Right lung (tissue), 5 donors: ENCODE measurements around the gene PAX3. TPM values are rescaled to one million over a fixed set of nuclear protein-coding genes. Genes with fewer than 3 reads are reported as not detected.

Source experiments
- DNase-seq, 2 donors: peaks; one replicate each; pipeline ENCODE4 v3.0.0-alpha.2; 2013
- polyA plus RNA-seq, 5 donors: library from polyadenylated mRNA; unstranded; fragments of 120-200 nt; gene quantifications; one replicate each; pipeline versions ENCODE4 v1.2.1 to v1.2.3, GENCODE V29; 2013; ENCODE audit warnings: inconsistent platforms in 1 of 5, low replicate concordance in 1 of 5; ENCODE audit not compliant: insufficient read length in 5 of 5, insufficient read depth in 1 of 5

The PAX3 gene
- polyA plus RNA-seq, 5 donors = 0.13 to 0.14 TPM; not detected in 3

- DNase-seq = no peak
These were observed 12.0 kb upstream of the PAX3 start for GRCh38 chr2:222310747-222311318.

- DNase-seq = no peak
These were observed 11.0 kb upstream of the PAX3 start for GRCh38 chr2:222309766-222310165.

GRCh38 chr2:222309361-222309760 lies 10.6 kb upstream of the PAX3 start:
- DNase-seq = no peak

- no peak for DNase-seq
These were observed 9.4 kb upstream of the PAX3 start for GRCh38 chr2:222307978-222308730.

DNA sequence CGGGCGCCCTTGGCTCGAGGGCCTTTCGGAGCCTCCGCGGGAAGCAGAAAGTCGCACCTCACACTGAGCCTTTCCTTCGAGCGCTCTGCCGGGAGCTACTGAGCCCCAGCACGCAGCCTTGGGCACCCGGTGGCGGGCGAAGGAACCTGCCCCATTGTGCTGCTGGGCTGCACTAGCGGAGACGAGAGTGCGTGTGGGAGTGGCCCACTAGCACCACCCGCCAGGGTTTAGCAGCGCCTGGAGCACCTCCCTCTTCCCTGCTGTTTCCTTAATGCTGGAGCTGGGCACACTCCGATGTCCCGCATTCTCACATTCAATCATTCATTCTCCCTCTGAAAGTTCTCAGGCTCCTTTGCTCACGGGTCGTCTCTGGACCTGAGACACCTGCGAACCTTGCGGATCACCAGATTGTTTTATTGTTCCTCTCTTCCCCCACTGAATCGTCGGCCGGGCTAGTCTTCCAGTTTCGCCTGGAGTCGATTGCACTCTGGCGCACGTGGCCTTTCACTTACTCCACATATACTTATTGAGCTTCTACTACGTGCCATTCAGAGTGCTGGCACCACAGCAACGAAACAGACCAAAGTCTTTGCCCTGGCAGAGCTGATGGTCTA lies 8.5 kb upstream of the PAX3 start:
- DNase-seq = no peak

DNA sequence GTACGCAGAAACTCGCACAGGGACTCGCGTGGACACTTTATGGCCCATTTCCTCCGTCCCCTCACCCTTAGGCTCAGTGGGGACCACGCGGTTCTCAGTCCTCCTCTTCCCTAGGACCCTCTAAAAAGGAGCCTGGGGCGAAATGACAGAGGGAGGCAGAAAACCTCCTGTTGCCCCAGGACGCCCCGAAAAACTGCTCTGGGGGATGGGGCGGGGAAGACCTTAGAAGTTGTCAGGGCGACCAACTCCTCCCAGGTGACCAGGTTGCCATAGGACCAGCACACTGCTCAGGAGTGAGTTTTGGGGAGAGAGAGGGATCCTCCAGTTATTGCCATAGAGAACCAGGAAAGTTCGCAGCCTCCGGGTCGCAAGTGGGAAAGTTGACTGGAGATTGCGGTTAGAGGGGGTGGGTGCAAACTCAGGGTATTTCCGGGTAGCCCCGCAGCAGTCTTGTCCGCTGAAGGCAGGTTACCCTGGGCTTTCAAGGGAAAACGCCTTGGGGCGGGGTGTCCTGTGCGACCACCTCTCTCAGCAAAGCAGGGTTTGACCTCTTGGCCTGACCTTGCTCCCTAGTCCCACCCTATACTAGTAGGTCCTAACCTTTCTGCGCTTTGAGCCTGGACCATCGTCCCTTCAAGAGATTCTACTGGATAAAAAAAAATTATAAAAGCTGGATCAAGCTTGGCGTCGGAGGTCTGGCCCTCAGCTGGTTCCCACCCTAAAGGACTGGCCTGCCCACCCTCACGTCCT lies 7.8 kb upstream of the PAX3 start:
- DNase-seq = no peak

- DNase-seq = no peak
These were observed 7.0 kb upstream of the PAX3 start for GRCh38 chr2:222305516-222306392.

DNA sequence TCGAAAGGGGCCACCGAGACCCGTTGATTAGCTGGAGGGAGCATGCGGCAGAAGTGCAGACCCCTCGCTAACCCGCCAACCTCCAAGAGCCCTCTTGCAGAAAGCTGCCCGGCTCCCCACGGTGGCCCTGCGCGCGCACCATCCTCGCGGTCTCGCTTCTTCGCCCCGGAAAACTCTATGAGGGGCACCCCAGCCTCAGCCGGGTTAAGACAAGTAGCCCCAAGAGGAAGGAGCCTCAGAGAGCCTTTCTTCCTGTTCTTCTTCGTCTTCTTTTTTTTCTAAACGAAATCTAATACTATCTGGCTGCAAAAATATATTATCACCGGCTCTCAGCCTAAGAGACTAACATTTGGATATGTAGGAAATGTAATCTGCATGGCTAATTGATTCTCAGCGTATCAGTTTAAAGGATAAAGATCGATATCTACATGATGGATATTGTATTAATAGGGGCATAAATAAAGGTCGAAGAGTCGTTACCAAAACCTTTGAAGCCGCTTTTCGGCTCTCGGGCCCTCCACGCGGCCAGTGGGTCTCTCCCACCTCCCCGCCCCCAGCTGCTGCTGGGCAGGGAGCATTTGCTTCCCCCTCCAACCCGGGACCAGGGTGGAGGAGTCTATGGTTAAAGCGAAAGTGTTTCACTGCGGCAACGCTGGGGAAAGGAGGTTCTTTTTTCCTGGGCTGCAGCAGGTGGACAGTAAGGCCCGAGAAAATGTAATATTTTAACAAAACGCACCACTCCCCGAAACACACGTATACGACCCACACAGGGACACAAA lies 6.1 kb upstream of the PAX3 start:
- DNase-seq = no peak

GRCh38 chr2:222303828-222304736 lies 5.3 kb upstream of the PAX3 start:
- no peak for DNase-seq

DNA sequence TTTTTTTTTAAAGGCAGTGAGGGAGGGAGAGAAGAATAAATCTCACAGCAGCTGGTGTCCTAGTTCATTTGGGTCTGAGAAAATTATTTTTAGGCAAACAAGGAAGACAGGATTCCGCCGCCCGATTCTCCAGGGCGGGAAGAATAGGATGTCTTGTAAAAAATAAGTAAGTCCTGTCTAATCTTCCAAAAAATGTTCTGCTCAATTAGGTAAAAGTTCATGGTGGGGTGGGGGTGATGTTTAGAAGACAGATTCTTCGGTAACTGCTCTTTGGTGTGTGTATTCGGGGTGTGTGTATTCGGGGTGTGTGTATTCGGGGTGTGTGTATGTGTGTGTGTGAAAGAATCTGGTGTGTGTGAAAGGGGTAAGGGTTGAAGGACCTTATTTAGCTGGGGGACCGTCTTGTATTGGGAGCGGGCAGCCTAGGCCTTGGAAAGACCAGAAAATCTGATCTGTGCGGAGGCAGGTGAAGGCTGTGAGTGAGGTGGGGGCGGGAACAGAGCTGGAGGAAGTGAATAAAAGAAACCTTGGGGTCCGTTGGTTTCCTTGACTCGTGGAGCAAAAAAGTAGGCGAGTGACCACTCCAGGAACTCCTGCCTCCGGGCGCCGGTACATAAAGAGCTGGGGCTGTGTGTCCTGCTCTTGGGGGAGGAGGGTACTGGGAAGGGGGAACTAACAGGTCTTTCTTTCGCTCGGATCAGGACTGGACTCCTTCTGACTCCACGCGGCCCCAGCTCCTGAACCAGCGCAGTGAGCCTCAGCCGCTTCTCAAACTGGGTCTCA lies 4.4 kb upstream of the PAX3 start:
- no peak for DNase-seq

GRCh38 chr2:222302178-222303018 lies 3.6 kb upstream of the PAX3 start:
- no peak for DNase-seq

- no peak for DNase-seq
These were observed 3.0 kb upstream of the PAX3 start for GRCh38 chr2:222301796-222302118.

- DNase-seq = no peak
These were observed 2.4 kb upstream of the PAX3 start for GRCh38 chr2:222301053-222301795.

- no peak for DNase-seq
These were observed 1.9 kb upstream of the PAX3 start for GRCh38 chr2:222300726-222301052.

GRCh38 chr2:222299906-222300725 lies 1.3 kb upstream of the PAX3 start:
- DNase-seq = no peak

DNA sequence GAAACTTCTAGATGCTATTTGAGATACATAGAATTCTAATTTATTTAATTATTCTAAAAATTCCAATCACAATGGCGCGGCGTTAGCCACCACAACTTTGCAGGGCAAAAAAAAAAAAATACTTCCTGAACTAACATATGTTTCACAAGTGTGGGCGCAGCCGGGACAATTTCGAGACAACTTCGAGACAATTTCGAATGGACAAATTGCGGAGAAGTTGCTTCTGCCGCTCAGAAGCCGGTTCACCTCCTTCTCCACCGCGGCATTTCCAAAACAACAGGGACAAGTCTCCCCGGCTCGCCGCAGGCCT lies 842 bp downstream of the PAX3 start:
- DNase-seq = no peak

DNA sequence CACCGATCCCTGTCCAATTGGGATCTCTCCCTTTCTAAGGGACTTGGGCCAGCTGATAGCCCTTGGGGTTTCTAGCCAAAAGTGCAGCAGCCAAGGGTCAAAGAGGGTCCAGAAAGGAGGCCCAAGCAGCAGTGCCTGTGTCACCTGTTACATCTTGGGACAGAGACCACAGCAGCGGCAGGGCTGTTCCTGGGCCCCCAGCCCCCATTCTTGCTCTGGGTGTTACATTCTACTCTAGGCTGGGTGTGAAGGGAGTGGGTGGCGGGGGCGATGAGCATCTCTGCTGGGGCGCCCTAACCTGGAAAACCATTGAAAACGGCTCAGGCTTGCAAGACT lies 1.2 kb downstream of the PAX3 start:
- DNase-seq = no peak
